ENCODE results near the gene KMT5C.
A peak's percentile ranks its signal among the peaks of the same experiment; 100 is the strongest.

Gene KMT5C

GRCh38 chr19:55350620-55351315 is 11.1 kb downstream of the KMT5C start:
- H3K4me3 ChIP-seq (ENCODE audit: low read length), result no peak overlapping the region
- DNase-seq (ENCODE audit: low read depth), result no peak
- TF ChIP-seq, protein P1, sequence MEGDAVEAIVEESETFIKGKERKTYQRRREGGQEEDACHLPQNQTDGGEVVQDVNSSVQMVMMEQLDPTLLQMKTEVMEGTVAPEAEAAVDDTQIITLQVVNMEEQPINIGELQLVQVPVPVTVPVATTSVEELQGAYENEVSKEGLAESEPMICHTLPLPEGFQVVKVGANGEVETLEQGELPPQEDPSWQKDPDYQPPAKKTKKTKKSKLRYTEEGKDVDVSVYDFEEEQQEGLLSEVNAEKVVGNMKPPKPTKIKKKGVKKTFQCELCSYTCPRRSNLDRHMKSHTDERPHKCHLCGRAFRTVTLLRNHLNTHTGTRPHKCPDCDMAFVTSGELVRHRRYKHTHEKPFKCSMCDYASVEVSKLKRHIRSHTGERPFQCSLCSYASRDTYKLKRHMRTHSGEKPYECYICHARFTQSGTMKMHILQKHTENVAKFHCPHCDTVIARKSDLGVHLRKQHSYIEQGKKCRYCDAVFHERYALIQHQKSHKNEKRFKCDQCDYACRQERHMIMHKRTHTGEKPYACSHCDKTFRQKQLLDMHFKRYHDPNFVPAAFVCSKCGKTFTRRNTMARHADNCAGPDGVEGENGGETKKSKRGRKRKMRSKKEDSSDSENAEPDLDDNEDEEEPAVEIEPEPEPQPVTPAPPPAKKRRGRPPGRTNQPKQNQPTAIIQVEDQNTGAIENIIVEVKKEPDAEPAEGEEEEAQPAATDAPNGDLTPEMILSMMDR (conservative IDR thresholded peaks at IDR 0.05; ENCODE audit: low read depth, low read length), result no peak

DNA sequence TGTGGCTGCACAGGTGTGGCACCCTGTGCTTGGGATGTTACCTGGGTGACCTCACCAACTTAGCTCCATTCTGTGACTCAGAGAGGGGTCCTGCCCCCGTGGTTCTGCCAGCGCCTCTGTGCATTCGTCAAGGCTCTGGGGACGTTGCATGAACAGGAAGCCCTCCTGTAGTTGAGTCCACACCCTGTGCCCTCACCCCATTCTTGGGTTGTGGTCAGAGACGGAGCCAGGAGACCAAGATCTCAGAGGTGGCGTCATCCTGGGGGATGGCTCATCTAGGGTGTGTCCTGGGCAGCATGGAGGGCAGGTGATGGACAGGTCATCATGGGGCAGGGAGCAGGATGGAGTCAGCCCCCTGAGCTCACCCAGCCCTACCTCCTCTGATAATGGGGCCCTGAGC is 12.4 kb downstream of the KMT5C start:
- H3K4me3 ChIP-seq (ENCODE audit: low read length), result no peak overlapping the region
- TF ChIP-seq, protein P1 (conservative IDR thresholded peaks at IDR 0.05; ENCODE audit: low read depth, low read length), result no peak
- DNase-seq (ENCODE audit: low read depth), result no peak

DNA sequence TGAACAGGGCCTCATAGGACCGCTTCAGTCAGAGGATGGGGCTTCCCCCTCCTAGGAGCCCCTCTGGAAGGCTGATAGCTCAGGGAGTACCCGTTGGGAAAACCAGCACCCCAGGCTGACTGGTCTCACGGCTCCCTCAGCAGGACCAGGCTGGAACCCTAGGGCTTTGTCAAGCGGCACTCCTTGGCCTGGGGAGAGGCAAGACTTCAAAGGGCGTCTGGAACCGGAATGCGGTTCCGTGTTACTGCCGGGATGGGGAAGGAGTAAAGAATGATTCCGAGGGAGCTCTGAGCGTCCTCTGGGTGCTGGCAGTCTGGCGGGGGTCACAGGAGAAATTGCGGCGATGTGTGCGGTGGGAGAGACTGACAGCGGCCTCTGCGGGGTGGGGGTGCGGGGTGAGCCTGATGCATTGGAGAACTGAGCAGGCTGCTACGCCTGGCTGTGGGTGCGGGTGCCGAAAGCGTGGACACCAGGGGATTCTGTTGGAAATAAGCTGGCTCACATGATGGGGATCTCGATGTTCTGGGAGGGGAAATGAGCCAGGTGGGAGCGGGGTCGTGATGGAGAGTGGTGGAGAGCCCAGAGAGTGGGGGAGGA is 13.0 kb downstream of the KMT5C start:
- TF ChIP-seq, protein P1 (conservative IDR thresholded peaks at IDR 0.05; ENCODE audit: low read depth, low read length), result no peak
- no peak for DNase-seq (ENCODE audit: low read depth)
- no peak overlapping the region for H3K4me3 ChIP-seq (ENCODE audit: low read length)

DNA sequence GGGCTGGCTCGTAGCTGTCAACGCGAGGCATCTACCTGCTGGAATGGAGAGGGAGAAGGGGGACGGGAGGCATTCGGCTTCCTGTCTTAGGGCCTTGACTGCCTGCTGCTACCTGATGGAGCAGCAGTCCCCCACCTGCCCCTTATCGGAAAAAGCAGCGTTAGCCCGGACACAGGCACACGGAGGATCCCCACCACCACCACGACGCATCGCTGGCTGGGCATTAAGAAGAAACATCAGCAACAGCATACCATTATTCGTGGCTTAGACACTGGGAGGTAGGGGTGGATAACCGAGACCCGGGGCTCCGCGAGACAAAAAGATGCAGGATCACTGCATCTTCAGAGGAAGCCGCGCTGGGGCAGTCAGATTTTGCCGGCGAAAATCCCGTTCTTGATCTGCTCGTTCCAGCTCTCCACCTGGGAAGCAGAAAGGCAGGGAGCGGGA is 13.7 kb downstream of the KMT5C start:
- peak overlapping the region; percentile 51 for H3K4me3 ChIP-seq (ENCODE audit: low read length)
- DNase-seq (ENCODE audit: low read depth), result no peak
- TF ChIP-seq, protein P1 (conservative IDR thresholded peaks at IDR 0.05; ENCODE audit: low read depth, low read length), result no peak

- TF ChIP-seq, protein P1 (conservative IDR thresholded peaks at IDR 0.05; ENCODE audit: low read depth, low read length), result no peak
- no peak for DNase-seq (ENCODE audit: low read depth)
- H3K4me3 ChIP-seq (ENCODE audit: low read length), result peak overlapping the region; percentile 51
Measured at GRCh38 chr19:55353803-55354697, 14.4 kb downstream of the KMT5C start.

DNA sequence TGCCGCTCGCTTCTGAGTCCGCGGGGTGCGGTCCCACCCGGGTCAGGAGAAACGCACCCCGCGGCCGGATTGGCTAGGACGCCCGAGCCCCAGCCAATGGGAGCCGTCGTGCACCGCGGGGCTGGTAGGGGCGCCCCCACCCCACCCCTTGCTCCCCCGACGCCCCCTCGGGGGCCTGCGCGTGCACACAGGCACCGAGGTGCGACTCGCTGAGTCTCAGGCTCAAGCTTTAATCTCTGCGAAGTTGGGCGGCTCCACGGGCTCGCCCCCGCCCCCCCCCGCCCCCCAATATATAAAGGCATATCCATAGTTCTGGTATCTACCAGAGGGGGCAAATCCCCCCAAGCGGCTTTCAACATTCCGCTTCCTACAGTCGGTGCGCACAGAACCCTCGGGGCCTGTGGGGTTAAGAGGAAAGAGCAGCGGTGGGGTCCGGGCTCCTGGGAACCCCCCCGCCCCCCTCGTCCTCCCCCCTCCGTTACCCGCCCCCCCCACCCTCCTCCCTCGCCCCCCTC is 15.1 kb downstream of the KMT5C start, which contains the start of gene COX6B2:
COX6B2 (minus strand) TSS at position 22 of the 515 bp plus-strand sequence. CDS start 198 bp downstream, outside the sequence.
- no peak for DNase-seq (ENCODE audit: low read depth)
- TF ChIP-seq, protein P1 (conservative IDR thresholded peaks at IDR 0.05; ENCODE audit: low read depth, low read length), result no peak
- H3K4me3 ChIP-seq (ENCODE audit: low read length), result peak within 1 kb of the TSS; percentile 51
